ENCODE results near the gene UBALD2.

- TF ChIP-seq CTCF (IDR thresholded peaks at IDR 0.05; ENCODE audit: borderline replicate concordance, extremely low read depth, low read length, poor library complexity, severe bottlenecking) (no peak), EZH2 (IDR thresholded peaks at IDR 0.05; ENCODE audit: borderline replicate concordance, low read depth, low read length, severe bottlenecking) (no peak)
Observed at GRCh38 chr17:76261421-76262215, 3.5 kb upstream of the UBALD2 start.

Data from DND-41 (cell line).